ENCODE data around the gene CDC6.
A peak's percentile ranks its signal among the peaks of the same experiment; 100 is the strongest.

CDC6 gene

DNA sequence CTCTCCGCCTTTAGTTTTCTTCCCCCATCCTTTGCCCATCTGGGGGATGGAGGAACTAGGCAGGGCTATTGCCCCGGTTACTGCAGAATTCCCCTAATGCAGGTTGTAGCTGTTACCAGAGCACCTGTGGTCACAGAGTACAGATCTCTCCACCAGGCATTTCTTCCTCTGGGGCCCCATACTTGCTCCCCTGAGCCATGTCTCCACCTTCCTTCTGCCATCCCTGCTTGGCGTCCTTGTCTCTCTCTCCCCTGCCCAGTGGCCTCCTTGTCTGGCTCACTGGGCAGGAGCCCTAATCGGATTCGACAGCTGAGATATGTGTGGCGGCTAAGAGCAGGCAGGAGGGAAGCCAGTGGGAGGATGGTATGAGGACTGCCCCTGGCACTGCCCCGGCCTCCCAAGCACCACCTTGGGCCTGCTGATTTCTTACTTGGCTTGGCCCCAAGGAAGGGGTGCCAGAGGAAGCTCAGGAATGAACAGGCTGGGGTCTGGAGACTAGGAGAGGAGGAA is 23.3 kb downstream of the CDC6 start:
- no peak for DNase-seq (ENCODE audit: extremely low read depth in 1 of 2, low read depth in 1 of 2)

DNA sequence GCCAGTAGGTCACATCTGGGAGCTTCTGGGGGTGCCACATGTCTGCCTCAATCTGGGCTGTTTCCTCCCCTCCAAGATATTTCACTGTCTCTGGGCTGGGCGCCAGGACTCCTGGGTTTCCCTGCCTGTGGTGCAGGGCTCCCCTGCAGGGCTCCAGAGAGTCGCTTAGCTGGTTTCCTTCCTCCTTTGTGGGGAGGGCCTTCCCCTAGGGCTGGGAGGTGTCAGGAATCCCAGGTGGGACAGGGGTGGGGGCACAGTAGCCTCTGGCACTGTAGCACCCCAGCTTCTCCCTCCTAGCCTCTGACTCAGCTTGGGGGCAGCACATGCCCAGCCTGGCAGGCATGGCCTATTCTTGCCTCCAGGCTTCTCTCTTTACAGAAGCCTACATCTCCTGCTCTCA is 23.9 kb downstream of the CDC6 start:
- no peak for DNase-seq (ENCODE audit: extremely low read depth in 1 of 2, low read depth in 1 of 2)

DNA sequence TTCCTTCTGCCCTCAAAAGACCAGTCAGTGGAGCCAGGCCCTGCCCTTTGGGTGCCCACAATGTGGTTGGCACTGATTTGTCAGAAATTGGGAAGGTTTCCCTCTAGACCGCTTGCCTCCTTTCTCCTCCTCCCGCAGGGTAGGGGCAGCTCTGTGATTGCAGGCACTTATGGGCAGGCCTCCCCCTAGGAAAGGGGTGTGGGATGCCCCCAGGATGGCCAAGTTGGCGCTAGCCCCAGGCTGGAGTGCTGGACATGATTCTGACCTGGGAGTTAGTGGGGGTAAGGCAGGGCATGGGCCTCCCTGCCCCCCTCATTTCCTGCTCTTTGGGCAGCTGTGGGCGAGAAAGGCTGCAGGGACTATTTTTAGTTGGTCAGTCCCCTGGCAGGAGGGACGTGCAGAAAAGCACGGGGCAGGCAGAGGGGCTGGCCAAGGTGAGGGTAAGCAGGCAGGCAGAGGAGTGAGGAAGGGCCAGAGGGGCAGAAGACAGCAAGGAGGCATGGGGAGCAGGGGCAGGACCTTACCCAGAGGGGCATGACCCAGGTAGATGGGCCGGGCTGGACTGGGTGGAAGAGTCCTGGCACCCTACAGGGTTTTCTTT is 24.6 kb downstream of the CDC6 start:
- no peak for DNase-seq (ENCODE audit: extremely low read depth in 1 of 2, low read depth in 1 of 2)

DNA sequence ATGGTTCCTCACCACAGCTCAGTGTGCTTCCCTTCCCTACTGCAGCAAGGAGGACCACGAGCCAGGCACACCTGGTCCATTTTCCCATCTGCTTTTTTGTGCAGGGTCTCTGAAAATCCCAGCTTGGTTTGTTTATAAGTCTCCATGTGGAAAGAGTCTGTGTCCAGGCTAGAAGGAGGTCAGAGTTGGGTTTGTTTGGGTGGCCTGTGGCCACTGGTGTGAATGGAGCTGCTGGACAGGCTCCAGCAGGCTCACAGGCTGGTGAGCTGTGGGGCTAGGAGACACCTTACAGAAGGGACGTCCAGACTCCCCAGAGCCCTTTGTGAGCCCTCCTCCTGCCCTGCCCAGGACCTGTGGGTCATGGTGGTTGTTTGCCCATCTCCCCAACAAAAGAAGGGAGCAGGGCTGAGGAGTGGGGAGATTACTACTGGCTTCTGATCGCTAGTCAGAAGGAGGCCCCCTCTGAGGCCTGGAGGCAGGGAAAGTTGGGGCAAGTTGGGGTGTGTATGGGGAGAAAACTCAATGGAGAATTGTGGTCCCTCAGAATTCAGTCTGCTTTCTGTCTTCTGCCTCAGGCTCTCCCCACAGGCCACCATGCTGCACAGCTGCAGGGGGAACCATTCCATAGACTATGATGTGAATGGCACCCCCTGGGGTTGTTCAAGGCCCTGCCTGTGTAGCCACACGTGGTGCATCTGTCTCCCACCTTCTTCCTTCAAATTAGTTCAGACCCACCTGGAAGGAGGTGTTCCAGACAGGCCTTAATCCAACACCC is 25.4 kb downstream of the CDC6 start:
- DNase-seq (ENCODE audit: extremely low read depth in 1 of 2, low read depth in 1 of 2), result no peak

DNA sequence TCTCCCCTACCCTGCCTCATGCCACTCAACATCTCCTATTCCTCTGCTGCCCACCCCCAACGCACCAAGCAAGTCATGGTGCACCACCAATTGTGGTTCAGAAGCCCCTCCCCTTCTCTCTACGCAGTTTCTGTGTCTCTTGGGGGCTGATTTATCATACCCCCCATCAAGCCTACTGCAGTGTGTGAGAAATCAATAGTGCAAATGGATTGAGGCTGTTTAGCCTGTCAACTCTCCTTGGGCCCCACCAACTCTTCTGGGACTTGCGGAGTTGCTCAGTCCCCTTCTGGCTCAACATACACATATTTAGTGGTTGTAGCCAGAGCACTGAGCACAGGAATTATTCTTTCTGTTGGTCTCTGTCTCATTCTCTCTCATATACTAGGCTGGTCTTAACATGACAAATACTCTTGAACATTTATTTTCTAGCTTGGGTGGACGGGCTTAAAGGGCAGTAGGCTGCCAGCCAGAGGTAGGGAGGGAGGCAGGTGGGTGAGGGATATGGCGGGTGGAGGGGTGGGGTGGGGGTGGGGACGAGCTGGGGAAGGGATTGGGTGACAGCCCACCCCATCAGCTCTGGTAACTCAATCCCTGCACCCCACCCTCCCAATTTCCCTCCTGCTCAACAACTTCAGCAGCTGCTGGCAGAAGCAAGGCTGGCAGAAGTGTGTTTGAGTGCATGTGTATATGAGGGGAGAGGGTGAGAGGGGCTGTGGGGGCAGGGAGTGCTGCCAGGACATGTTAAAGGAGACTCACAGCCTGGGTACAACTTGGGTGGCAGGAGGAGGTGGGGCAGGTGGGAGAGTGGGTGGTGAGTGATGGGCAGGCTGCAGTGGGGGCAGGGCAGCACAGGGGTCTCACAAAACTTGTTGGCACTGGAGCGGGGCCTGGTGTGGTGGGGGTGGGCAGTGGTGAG is 26.2 kb downstream of the CDC6 start:
- DNase-seq (ENCODE audit: extremely low read depth in 1 of 2, low read depth in 1 of 2), result no peak

DNA sequence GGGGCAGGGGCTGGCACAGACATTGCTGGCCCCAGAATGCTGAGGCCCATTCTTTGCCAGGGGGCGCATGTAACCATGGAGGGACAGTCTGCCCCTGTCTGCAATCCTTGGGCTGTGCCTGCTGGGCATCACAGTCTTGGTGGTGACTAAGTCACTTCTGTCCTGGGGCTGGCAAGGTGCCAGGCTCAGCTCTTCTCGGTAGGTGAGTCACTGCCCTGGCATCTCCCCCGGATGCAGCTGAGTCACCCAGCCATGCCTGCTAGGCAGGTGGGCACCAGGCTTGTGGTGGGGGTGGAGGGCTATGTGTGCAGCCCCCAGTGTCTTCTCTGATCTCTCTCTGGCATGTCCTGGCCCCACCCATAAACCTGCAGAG is 26.9 kb downstream of the CDC6 start:
- DNase-seq (ENCODE audit: extremely low read depth in 1 of 2, low read depth in 1 of 2), result peak in 1 of 2 donors; percentile 83

DNA sequence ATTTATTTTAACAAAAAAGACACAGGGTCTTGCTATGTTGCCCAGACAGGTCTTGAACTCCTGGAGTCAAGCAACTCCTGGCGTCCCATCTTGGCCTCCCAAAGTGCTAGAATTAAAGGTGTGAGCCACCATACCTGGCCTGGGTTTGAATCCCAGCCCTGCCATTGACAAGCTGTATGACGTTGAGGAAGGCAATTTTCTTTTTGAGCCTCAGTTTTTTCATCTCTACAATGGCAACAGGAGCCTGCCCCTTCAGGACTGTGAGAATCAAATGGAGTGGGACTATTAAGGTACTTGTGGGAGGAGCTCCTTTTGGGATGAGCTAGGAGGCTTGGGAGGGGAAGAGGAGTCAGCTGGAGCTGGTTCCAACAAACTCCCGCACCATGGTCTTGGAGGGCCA is 27.5 kb downstream of the CDC6 start:
- DNase-seq (ENCODE audit: extremely low read depth in 1 of 2, low read depth in 1 of 2), result no peak

DNA sequence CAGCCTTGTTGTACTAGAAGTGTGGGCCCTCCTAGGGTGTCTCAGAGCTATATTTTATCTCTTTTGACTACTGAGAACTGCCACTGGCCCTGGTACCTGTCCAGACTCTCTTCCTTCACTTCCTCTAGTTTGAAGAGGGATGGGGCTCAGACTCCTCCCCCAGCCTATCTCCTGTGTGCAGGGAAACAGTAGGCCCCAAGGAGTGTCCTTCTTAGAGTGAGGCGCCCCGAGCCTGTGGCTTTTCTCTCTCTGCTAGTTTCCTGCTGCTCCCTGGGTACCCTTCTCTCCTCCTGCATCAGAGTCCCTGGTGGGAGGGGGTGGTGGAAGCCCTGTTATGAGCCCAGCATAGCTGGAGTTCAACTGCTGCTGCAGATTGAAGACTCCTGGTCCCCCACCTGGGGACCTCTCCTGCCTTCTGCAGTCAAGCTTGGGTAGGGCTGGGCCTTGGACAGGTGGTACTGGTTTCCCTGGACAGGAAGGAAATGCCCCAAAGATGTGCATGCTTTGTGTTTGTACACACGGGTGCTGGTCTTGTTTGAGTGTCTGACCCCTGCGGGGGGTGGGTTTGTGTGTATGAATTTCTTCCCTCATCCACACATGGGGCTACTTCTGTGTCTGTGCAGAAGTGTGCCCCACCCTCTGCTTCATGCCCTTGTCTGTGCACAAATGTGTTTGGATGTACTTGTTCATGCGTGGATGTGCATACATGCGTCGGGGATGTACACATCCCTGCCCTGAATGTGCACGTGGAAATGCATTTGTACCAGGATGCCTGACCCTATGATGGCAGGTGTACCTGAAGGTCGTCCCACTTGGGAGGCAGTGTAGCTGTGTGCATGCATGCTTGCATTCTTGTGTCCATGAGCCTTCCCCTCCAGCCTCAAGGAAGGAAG is 28.2 kb downstream of the CDC6 start:
- no peak for DNase-seq (ENCODE audit: extremely low read depth in 1 of 2, low read depth in 1 of 2)

DNA sequence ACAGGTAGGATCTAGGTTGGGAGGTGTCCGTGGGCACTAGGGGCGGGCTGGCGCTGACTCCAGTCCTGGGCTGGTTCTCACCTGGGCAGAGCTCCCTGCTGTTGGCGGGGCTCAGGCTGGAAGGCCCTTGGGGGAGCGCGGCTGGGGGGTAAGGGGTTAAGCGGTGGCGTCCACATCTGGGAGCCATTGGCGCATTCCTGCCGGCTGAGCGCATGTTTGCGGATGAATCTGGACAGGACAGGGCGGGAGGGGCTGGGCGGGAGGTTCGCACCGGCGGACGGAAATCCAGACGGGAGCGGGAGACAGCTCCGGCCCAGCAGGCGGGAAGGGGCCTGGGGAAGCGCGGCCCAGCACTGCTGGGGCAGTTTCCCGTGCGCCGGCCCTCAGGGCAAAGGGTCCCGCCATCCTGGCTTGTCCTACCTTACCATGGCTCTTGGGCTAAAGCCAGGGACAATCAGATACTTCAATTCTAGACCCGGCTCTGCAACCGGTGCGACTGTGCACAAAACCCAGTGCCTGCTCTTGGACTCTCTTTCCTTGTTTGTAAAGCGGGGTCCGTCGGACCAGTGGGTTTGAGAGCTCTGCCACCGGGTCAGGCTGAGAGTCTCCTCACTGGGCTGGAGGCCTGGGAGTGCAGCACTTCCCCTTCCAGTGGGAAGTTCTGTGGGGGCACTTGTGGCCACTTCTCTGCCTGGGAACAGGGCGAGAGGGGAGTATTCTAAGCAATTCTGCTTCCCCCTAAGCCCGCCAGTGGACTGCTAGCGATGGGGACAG is 29.1 kb downstream of the CDC6 start:
- DNase-seq (ENCODE audit: extremely low read depth in 1 of 2, low read depth in 1 of 2), result no peak

DNA sequence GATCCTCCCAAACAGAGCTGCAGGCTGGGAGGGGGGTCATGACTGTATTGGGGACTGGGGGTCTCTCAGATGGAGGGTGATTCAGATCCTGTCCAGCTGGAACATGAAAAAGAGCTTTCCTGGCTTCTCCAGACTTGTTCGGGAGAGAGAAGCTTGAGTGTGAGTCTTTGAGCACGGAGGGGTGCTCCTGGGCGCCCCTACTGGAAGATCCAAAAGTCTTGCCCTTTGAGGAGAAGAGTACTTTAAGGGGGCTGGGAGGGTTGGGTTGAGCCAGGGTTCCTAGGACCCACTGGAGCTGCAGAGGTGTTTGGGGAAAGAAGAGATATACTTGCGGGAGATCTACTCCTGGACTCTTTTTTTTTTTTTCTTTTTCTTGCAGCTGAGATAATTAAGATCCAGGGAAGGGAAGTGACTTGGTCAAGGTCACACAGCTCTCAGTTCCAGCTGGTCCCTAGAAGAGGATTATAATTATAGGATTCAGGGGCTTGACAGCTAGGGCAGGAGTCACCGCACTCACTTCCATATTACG is 29.7 kb downstream of the CDC6 start:
- DNase-seq (ENCODE audit: extremely low read depth in 1 of 2, low read depth in 1 of 2), result no peak

DNA sequence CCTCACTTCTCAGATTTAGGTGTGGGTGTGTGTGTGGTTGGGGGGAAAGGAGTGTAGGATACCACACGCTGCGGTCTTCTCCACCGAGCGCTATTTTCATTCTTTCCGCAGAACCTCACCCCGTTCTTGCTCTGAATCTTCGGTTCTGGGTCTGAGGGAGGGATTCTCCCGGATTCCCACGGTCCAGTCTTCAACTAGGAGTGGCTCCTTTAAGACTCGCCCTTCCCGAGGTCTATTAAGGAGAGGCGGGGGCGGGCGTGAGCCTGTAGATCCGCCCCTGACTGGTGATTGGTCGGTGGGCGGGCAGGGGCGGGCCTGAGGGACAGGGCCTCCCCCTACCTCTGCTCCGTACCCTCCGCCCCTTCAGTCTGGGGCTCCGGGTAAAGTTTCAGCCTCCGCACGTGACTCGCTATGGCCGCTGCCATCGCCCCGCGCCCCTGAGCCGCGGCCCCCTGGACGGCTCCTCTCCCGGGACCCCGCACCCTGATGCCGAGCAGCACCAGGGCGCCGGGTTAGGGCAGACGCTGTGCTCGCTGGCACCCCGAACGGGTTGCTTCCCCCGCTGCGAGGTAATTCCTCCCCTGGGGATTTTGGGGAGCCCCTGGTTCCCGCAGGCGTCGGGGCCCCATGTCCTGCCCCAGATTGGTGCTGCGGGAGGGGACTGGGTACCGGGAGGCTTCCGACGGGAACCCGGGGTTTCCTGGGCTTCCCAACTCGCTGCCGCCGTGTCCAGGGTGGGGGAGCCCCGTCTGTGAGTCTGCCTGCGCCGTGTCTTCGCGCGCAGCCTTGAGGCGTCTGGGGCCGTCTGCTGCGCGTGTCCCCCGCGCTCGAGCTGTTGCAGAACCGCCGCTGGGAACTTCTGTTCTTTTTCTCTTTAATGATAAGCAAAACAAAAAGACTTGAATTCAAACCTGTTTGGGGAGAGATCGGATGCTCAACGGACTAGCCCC is 30.5 kb downstream of the CDC6 start:
- DNase-seq (ENCODE audit: extremely low read depth in 1 of 2, low read depth in 1 of 2), result peak; percentile 85 to 87

DNA sequence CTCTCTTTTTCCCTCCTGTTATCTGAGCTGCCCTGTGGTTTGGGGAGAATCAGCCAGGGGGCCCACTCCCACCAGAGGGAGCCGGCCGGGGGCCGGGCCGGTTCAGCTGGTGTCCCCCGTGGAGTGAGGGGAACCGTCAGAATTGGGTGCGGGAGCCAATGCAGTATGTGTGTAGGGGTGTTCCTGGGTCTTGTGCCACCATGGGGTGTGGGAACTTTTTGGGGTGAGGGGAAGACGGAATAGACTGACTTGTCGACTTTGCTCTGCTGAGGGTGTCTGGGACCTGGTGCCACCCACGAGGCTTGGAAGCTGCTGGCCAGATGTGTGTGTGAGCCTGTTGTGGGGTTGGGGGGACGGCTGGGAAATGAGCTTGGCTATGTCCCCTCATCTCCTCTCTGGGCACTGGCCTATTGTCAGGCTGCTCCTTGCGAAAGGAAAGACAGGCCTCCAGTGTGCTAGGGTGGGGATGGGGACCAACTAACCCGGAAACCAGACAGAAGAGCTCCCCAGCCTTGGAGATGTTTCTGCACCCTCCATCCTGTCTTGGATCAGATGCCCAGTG is 31.2 kb downstream of the CDC6 start:
- DNase-seq (ENCODE audit: extremely low read depth in 1 of 2, low read depth in 1 of 2), result no peak

DNA sequence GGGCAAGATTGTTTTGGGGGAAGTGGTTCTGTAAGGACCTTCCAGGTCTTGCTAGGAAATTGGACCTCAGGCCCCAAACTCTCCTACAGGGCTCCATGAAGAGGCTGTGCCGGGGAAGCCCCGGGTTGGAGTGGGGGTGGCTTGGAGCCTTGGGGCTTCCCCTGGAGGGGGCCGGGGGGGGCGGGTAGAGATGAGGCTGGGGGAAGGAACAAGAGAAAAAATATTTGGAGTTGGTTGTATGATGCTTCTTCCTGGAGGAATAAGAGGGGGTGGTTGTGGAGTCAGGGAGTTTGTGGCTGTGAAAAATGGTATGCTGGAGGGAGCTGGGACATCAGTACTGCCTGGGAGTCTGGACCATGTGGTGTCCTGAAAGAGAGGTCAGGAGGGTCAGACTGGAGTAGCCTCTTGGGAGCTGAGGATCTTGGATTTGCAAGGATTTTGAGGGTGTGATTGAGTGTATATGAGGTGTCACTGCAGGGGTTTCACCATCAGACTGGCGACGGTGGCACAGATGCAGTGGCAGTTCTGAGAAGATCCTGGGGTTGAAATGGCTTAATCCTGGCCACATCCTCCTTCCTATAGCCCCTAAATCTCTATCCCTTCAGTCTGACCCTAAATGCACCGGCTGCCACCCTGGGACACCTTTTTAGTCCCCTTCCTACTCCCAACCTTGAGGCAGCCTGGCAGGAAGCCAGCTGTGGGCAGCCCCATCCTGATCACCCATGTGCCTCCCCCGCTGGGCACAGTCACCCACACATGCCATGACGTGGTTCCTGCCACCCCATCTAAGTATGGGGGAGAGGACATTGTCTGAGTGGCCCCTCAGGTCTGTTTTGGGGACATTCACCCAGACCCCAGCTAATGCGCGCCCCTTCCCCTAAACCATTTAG is 32.2 kb downstream of the CDC6 start:
- DNase-seq (ENCODE audit: extremely low read depth in 1 of 2, low read depth in 1 of 2), result no peak

DNA sequence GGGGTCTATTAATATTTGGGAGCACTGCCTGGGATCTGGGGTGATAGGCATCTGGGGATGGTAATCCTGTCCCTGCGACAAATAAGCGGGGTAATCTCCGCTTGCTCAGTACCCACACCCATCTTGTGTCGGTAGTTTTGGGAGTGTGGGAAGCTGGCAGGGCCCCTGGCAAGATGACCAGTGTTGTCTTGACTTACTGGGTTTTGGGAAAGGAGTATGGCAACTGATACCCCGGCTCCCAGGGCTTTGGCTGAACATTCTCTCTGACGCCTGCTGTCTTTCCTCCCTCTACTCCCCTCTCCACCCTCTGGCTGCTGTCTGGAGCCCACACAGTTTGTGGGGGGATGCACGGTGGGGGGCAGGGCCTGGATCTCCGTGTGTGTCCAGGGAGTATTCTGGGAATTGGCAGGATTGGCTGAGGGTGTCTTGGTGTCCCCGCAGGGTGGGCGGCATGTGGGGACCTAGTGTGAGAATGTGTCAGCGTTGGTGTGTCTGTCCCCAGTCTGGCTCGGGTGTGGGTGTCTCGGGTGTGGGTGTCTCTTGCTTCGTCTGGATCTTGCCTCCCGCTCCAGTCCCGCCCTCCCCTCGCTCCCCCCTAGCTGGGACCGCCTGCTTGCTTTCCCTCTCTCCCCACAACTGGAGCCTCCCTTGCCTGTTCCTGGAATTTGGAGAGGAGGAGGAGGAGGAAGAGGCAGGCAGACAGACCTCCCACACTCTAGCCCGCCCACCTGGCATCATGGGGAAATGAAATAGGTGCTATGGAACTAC is 33.3 kb downstream of the CDC6 start:
- DNase-seq (ENCODE audit: extremely low read depth in 1 of 2, low read depth in 1 of 2), result no peak

DNA sequence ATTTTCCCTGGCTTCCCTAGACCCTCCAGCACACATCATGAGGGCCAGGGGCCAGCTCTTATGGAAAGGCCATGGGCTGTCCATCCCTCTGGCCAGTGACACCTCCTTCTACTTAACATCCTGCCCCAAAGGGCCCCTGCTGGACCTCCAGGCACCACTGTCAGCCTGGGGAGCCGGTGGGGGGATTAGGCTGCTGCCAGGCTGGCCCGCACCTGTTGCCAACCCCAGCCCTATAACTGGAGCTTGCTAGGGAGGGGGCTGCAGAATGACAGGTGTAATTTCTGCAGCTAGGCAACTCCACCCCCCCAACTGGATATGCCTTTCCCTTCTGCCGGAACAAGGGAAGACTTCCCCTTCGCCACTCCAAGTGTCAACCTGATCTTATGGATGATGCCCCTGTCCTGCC is 33.8 kb downstream of the CDC6 start:
- no peak for DNase-seq (ENCODE audit: extremely low read depth in 1 of 2, low read depth in 1 of 2)

DNA sequence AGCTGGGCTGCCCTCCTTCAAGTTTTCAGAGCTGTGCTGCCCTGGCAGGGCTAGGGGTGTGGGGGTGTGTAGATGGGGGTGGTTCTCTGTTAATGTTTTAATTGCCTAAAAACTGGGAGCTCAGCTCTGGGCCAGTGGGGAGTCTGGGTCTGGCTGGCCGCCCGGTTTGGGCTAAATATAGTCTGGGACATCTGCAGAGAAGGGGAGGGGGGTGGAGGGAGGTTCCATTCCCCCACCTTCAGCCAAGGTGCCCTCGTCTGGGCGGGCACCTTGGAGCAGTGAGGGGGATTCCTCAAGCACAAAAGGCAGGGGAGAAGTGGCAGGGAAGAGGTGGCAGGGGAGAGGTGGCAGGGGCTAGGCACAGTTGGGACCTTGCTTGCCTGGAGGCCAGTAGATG is 34.3 kb downstream of the CDC6 start:
- DNase-seq (ENCODE audit: extremely low read depth in 1 of 2, low read depth in 1 of 2), result no peak

Data from stimulated activated CD8-positive, alpha-beta memory T cell treated with anti-CD3 and anti-CD28 coated beads, Interleukin-7, amount 100 ng/mL, for 48 hours (primary cell).